HG03442 (cell line): ENCODE data around the gene SMPDL3A.

ENCODE experiments used
- ATAC-seq: cut with Tn5 transposase; IDR thresholded peaks from one replicate; pipeline ENCODE4 v1.9.1; 2021; ENCODE audit warnings: mild to moderate bottlenecking, moderate library complexity; ENCODE audit not compliant: unreplicated experiment

Gene SMPDL3A

DNA sequence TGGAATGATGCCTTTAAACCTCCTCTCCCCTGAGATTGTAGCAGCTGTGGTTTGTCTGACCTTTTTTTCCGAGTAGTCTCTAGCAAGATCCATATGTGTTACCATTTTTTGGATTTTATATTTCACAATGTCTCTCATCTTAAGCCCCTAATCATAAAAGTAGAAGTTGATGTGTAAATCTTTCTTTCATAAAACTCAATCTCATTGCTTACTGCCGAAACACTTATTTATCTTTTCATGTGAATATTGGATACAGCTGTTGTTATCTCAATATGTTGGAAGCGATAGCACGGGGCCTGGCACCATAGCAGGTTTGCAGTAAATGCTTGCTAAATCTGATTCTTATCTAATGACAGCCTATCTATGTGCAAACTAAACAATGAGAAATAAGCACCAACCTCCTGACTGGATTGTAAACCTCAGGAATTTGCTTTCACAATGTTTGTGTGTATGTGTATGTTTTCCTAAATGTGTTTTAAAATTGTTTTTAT, 14.2 kb downstream of the SMPDL3A start:
- no peak for ATAC-seq

- no peak for ATAC-seq
Measured at GRCh38 chr6:122804962-122805485, 16.0 kb downstream of the SMPDL3A start.

DNA sequence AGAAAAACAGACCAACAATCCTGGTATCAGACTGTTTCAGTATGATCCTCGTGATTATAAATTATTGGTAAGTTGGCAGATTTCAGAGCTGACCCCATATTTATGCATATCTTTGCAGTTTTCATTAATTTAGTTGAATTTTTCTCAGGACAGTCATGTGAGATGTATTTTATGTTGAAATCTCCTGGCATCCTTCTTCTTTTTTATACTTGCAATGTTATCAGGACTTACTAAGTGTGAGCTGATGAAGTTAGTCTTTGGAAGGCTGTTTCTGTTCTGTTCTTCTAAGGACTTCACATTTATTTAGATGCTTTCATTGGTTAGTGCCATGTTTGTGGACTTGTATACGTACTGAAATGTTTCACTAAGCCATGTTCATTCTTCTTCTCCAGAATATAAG, 17.2 kb downstream of the SMPDL3A start:
- ATAC-seq, result no peak

- no peak for ATAC-seq
Measured at GRCh38 chr6:122808121-122808885, 19.2 kb downstream of the SMPDL3A start.

DNA sequence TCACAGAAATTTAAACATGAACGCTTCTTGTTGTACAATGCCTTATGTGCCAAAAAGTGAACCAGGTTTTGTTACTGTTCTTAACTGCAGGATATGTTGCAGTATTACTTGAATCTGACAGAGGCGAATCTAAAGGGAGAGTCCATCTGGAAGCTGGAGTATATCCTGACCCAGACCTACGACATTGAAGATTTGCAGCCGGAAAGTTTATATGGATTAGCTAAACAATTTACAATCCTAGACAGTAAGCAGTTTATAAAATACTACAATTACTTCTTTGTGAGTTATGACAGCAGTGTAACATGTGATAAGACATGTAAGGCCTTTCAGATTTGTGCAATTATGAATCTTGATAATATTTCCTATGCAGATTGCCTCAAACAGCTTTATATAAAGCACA, 19.9 kb downstream of the SMPDL3A start:
- no peak for ATAC-seq

DNA sequence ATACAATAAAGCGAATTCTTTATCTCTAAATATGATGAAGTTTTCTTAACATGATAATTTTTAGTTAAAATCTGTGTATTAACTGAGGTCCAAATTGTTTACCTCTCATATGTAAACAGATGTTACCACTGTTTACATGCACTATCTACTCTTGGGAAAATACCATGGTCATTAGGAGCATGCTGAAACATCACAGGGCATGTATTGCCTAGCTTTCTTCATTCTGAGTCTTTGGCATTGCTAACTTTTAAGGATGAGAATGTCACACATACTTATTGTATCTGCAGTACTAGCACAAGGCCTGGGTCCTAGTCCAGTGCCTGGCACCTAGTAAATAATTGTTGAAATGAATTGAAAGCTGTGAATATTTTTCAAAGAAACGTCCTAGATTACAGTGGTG, 20.6 kb downstream of the SMPDL3A start:
- no peak for ATAC-seq

GRCh38 chr6:122810189-122810588, 21.1 kb downstream of the SMPDL3A start:
- ATAC-seq, result no peak

DNA sequence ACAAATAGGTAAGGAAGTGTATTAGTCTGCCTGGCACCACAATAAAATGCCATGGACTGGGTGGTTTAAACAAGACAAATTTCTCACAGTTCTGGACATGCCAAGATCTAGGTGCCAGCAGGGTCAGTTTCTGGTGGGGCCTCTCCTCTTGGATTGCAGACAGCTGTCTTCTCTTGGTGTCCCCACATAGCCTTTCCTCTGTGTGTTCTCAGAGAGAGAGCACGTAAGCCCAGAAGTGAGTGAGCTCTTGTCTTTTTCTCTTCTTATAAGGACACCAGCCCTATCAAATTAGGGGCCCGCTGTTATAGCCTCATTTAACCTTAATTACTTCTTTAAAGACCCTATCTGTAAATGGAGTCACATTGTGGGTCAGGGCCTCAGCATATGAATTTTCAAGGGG, 28.3 kb downstream of the SMPDL3A start:
- no peak for ATAC-seq

- ATAC-seq, result no peak
Measured at GRCh38 chr6:122817766-122818165, 28.7 kb downstream of the SMPDL3A start.

DNA sequence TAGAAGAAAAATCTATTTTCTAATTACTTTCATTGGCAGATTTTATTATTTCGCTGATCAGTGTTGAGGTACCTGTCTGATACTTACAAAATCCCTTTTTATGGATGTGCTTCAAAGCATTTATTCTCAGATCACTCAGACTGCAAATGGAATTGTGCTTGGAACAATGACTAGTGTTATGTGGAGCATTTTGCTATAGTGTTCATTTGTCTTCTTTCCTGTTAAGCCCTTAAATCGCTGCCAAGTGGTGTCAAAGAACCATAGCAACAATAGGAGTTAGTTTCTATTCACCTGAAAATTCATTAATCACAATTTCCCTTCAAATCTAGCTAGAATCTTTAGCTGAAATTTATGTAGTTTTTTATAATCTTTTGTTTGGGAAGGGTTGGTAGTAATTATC, 29.8 kb downstream of the SMPDL3A start:
- ATAC-seq, result no peak

- no peak for ATAC-seq
Measured at GRCh38 chr6:122821095-122821494, 32.0 kb downstream of the SMPDL3A start.

DNA sequence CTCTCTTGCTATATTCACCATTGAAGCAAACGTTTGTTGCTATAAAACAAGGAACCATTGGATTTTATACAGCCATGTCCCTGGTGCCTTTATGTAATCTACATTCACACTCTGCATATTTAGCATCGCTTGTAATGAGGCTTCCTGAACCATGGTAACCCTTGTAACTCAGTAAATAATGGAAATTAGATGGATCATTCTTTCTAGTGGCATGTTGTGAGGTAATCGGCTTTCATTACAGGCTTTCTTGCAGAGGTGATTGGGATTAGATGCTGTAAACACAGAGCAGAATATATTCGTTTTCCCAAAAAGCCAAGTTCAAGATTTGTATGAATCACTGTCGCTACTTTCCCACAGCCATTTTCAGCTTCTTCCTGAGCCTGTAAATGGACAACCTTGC, 36.1 kb downstream of the SMPDL3A start:
- no peak for ATAC-seq

GRCh38 chr6:122829456-122829855, 40.4 kb downstream of the SMPDL3A start:
- ATAC-seq, result no peak

DNA sequence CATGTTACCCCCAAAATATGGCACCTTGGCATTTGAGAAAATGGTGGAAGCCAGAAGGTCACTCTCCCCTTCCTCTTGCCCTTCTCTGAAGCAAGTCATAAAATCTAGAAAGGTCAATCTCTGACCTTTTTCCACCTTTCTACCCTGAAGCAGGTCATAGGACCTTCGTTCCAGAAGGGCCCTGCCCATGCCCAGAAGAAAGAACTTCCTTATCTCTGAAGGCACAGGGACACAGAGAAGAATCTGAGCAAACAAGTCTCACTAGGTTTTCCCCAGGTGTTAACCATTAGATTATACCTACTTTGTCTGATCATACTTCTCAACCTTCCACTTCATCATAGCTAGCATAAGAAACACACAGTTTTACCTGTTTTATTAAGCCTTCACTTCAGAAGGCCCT, 42.5 kb downstream of the SMPDL3A start:
- ATAC-seq, result no peak

- ATAC-seq, result no peak
Measured at GRCh38 chr6:122832459-122832858, 43.4 kb downstream of the SMPDL3A start.

GRCh38 chr6:122833021-122833491, 44.0 kb downstream of the SMPDL3A start:
- no peak for ATAC-seq

GRCh38 chr6:122838060-122838780, 49.2 kb downstream of the SMPDL3A start:
- ATAC-seq, result no peak

GRCh38 chr6:122839472-122839871, 50.4 kb downstream of the SMPDL3A start:
- ATAC-seq, result peak; percentile 90

- ATAC-seq, result no peak
Measured at GRCh38 chr6:122839906-122840305, 50.8 kb downstream of the SMPDL3A start.

- no peak for ATAC-seq
Measured at GRCh38 chr6:122845464-122845863, 56.4 kb downstream of the SMPDL3A start.

- no peak for ATAC-seq
Measured at GRCh38 chr6:122845916-122846612, 57.0 kb downstream of the SMPDL3A start.
